ENCODE data around the gene EBP.

EBP gene

GRCh38 chrX:48538641-48539344 lies 17.2 kb downstream of the EBP start:
- no peak for DNase-seq (ENCODE audit: extremely low read depth, insufficient read length)
- Histone ChIP-seq H3K27me3 (replicated peaks; ENCODE audit: control insufficient read depth, insufficient read depth, low read length) (no peaks in the 10 kb centered on the region), H3K36me3 (ENCODE audit: control insufficient read depth, insufficient read depth, low read length) (no peaks in the 10 kb centered on the region), H3K4me3 (replicated peaks; ENCODE audit: low read depth, low read length) (no peak overlapping the region)
- TF ChIP-seq CTCF (IDR thresholded peaks at IDR 0.05; ENCODE audit: insufficient read depth, low read length, poor library complexity, severe bottlenecking): no peak

- H3K36me3 ChIP-seq (ENCODE audit: control insufficient read depth, insufficient read depth, low read length): no peaks in the 10 kb centered on the region
- H3K27me3 ChIP-seq (replicated peaks; ENCODE audit: control insufficient read depth, insufficient read depth, low read length): no peaks in the 10 kb centered on the region
- peak within 1 kb of the TSS; percentile 73 for H3K4me3 ChIP-seq (replicated peaks; ENCODE audit: low read depth, low read length)
- peak; percentile 25 for TF ChIP-seq CTCF (IDR thresholded peaks at IDR 0.05; ENCODE audit: insufficient read depth, low read length, poor library complexity, severe bottlenecking)
- peak; percentile 91 for DNase-seq (ENCODE audit: extremely low read depth, insufficient read length)
These were observed 17.9 kb downstream of the EBP start, which contains the start of gene TBC1D25 for GRCh38 chrX:48539345-48540027. TBC1D25 (plus strand) TSS chrX:48539714; CDS start chrX:48539798, 84 bp downstream.

- Histone ChIP-seq H3K27me3 (replicated peaks; ENCODE audit: control insufficient read depth, insufficient read depth, low read length) (no peaks in the 10 kb centered on the region), H3K36me3 (ENCODE audit: control insufficient read depth, insufficient read depth, low read length) (peaks cover 2% of the 10 kb centered on the region), H3K4me3 (replicated peaks; ENCODE audit: low read depth, low read length) (peak overlapping the region; percentile 73)
- no peak for DNase-seq (ENCODE audit: extremely low read depth, insufficient read length)
- no peak for TF ChIP-seq CTCF (IDR thresholded peaks at IDR 0.05; ENCODE audit: insufficient read depth, low read length, poor library complexity, severe bottlenecking)
These were observed 18.4 kb downstream of the EBP start for GRCh38 chrX:48540028-48540375.

GRCh38 chrX:48540480-48540879 lies 18.9 kb downstream of the EBP start:
- Histone ChIP-seq H3K27me3 (replicated peaks; ENCODE audit: control insufficient read depth, insufficient read depth, low read length) (no peaks in the 10 kb centered on the region), H3K36me3 (ENCODE audit: control insufficient read depth, insufficient read depth, low read length) (peaks cover 2% of the 10 kb centered on the region), H3K4me3 (replicated peaks; ENCODE audit: low read depth, low read length) (peak overlapping the region; percentile 73)
- no peak for DNase-seq (ENCODE audit: extremely low read depth, insufficient read length)
- no peak for TF ChIP-seq CTCF (IDR thresholded peaks at IDR 0.05; ENCODE audit: insufficient read depth, low read length, poor library complexity, severe bottlenecking)

GRCh38 chrX:48541140-48541814 lies 19.7 kb downstream of the EBP start:
- TF ChIP-seq CTCF (IDR thresholded peaks at IDR 0.05; ENCODE audit: insufficient read depth, low read length, poor library complexity, severe bottlenecking): no peak
- peak; percentile 40 for DNase-seq (ENCODE audit: extremely low read depth, insufficient read length)
- H3K4me3 ChIP-seq (replicated peaks; ENCODE audit: low read depth, low read length): peak overlapping the region; percentile 73
- peaks cover 2% of the 10 kb centered on the region for H3K36me3 ChIP-seq (ENCODE audit: control insufficient read depth, insufficient read depth, low read length)
- no peaks in the 10 kb centered on the region for H3K27me3 ChIP-seq (replicated peaks; ENCODE audit: control insufficient read depth, insufficient read depth, low read length)
